Suppressor macrophage treated with lipopolysaccharide for 4 hours (primary cell): Measurements from ENCODE around the gene YTHDF1.

Source experiments
- DNase-seq: peaks from one replicate; pipeline ENCODE4 v3.0.0-alpha.2; 2020

The YTHDF1 gene

GRCh38 chr20:63204362-63204761 lies 11.6 kb downstream of the YTHDF1 start:
- DNase-seq, result no peak

- no peak for DNase-seq
These were observed 13.0 kb downstream of the YTHDF1 start for GRCh38 chr20:63202811-63203526.

- DNase-seq, result no peak
These were observed 13.9 kb downstream of the YTHDF1 start for GRCh38 chr20:63202021-63202420.

GRCh38 chr20:63198606-63199005 lies 17.3 kb downstream of the YTHDF1 start:
- no peak for DNase-seq

- DNase-seq, result no peak
These were observed 19.0 kb downstream of the YTHDF1 start for GRCh38 chr20:63196768-63197470.

GRCh38 chr20:63194797-63195173 lies 21.1 kb downstream of the YTHDF1 start:
- no peak for DNase-seq

GRCh38 chr20:63194007-63194796 lies 21.7 kb downstream of the YTHDF1 start:
- no peak for DNase-seq

- DNase-seq, result no peak
These were observed 23.2 kb downstream of the YTHDF1 start for GRCh38 chr20:63192721-63193120.

GRCh38 chr20:63191400-63191799 lies 24.5 kb downstream of the YTHDF1 start:
- no peak for DNase-seq

GRCh38 chr20:63190828-63191227 lies 25.1 kb downstream of the YTHDF1 start:
- no peak for DNase-seq

GRCh38 chr20:63189846-63190559 lies 25.9 kb downstream of the YTHDF1 start:
- no peak for DNase-seq

- DNase-seq, result no peak
These were observed 26.6 kb downstream of the YTHDF1 start for GRCh38 chr20:63189322-63189642.

- no peak for DNase-seq
These were observed 27.1 kb downstream of the YTHDF1 start for GRCh38 chr20:63188641-63189321.

GRCh38 chr20:63188159-63188442 lies 27.8 kb downstream of the YTHDF1 start:
- no peak for DNase-seq

- no peak for DNase-seq
These were observed 28.4 kb downstream of the YTHDF1 start for GRCh38 chr20:63187338-63188158.

- no peak for DNase-seq
These were observed 29.2 kb downstream of the YTHDF1 start for GRCh38 chr20:63186528-63187316.

GRCh38 chr20:63186084-63186483 lies 29.8 kb downstream of the YTHDF1 start:
- no peak for DNase-seq

- no peak for DNase-seq
These were observed 30.6 kb downstream of the YTHDF1 start for GRCh38 chr20:63185215-63185796.

GRCh38 chr20:63183422-63184146 lies 32.3 kb downstream of the YTHDF1 start:
- DNase-seq, result peak; percentile 46

GRCh38 chr20:63182946-63183415 lies 33.0 kb downstream of the YTHDF1 start:
- DNase-seq, result no peak
